SIG-M5 treated with dmso at 0.1 percent for 504 hours (cell line): ENCODE measurements around the gene AHCY.
A peak's percentile ranks its signal among the peaks of the same experiment; 100 is the strongest.
"Not testable (repeated sequence)": the region's sequence is repeated elsewhere in the genome, so short reads cannot be mapped to it uniquely, and the experiment has no call there.

Experiments used
- DNase-seq: peaks from one replicate; lab custom pipeline; 2025; ENCODE audit not compliant: unreplicated experiment; lab: John Stamatoyannopoulos, UW

Gene AHCY

GRCh38 chr20:34262488-34263288 lies 40.5 kb downstream of the AHCY start:
- DNase-seq, result peak; percentile 82

GRCh38 chr20:34260208-34260942 lies 42.8 kb downstream of the AHCY start:
- no peak for DNase-seq

GRCh38 chr20:34256629-34257124 lies 46.5 kb downstream of the AHCY start:
- no peak for DNase-seq

- no peak for DNase-seq
Observed at GRCh38 chr20:34254979-34255378, 48.2 kb downstream of the AHCY start.

GRCh38 chr20:34252431-34253086 lies 50.6 kb downstream of the AHCY start:
- not testable (repeated sequence) for DNase-seq

- no peak for DNase-seq
Observed at GRCh38 chr20:34251619-34252018, 51.5 kb downstream of the AHCY start.

GRCh38 chr20:34250005-34250404 lies 53.1 kb downstream of the AHCY start:
- no peak for DNase-seq

- DNase-seq, result peak; percentile 91
Observed at GRCh38 chr20:34249291-34249690, 53.9 kb downstream of the AHCY start.

GRCh38 chr20:34246126-34246626 lies 57.0 kb downstream of the AHCY start:
- DNase-seq, result no peak

- DNase-seq, result no peak
Observed at GRCh38 chr20:34243377-34243776, 59.8 kb downstream of the AHCY start.

- no peak for DNase-seq
Observed at GRCh38 chr20:34242879-34243278, 60.3 kb downstream of the AHCY start.

GRCh38 chr20:34242015-34242414 lies 61.1 kb downstream of the AHCY start:
- DNase-seq, result not testable (repeated sequence)

GRCh38 chr20:34240693-34241615 lies 62.2 kb downstream of the AHCY start, which contains the start of gene ASIP:
Gene ASIP, plus strand, starts transcription at chr20:34241423. Its CDS starts 18,952 bp downstream, at chr20:34260375.
- no peak for DNase-seq

- no peak for DNase-seq
Observed at GRCh38 chr20:34240121-34240520, 63.0 kb downstream of the AHCY start.

GRCh38 chr20:34237942-34238341 lies 65.2 kb downstream of the AHCY start:
- DNase-seq, result no peak

- DNase-seq, result no peak
Observed at GRCh38 chr20:34235875-34236274, 67.3 kb downstream of the AHCY start.

- no peak for DNase-seq
Observed at GRCh38 chr20:34233687-34234086, 69.5 kb downstream of the AHCY start.

GRCh38 chr20:34232494-34233087 lies 70.6 kb downstream of the AHCY start:
- no peak for DNase-seq

GRCh38 chr20:34231634-34232033 lies 71.5 kb downstream of the AHCY start:
- DNase-seq, result no peak
